Measurements from ENCODE around the gene SORBS2. TPM values are rescaled to one million over a fixed set of nuclear protein-coding genes. Genes with fewer than 3 reads are reported as not detected.

Gene SORBS2
- total and polyA plus RNA-seq, 2 of the 8 experiments (the other 6 are each of a cell fraction or from before 2014, with no cell fraction given): 73.0 to 87.1 TPM

GRCh38 chr4:185847352-185848097, 35.5 kb upstream of the SORBS2 start:
- H3K56ac ChIP-seq (replicated peaks; ENCODE audit: insufficient read length, low read depth, low read length): no peak overlapping the region
- H4K5ac ChIP-seq (ENCODE audit: insufficient read length, low read depth, low read length): no peak overlapping the region
- peak overlapping the region; percentile 68 for H2BK12ac ChIP-seq (ENCODE audit: low read depth, low read length)
- H3K4ac ChIP-seq (replicated peaks; ENCODE audit: insufficient read length, low read depth, low read length): no peak overlapping the region
- no peaks in the 10 kb centered on the region for H3K79me1 ChIP-seq (ENCODE audit: low read depth, low read length)
- peak overlapping the region in 1 of 2 experiments; percentile 34; a peak in 2 of 4 replicates for H3K4me2 ChIP-seq (ENCODE audit: insufficient read depth in 1 of 2, low read depth in 2 of 2, low read length in 2 of 2)
- peaks cover 5% of the 10 kb centered on the region in 2 experiments; a peak in 3 of 4 replicates for H3K9me3 ChIP-seq (ENCODE audit: insufficient read depth in 2 of 2, low read depth in 1 of 2, low read length in 1 of 2)
- peaks cover 3 to 6% (median 5%) of the 10 kb centered on the region in 4 experiments; a peak in 3 of 7 replicates for H3K4me1 ChIP-seq (replicated peaks in 1 of 4; ENCODE audit: control insufficient read depth in 3 of 4, insufficient read depth in 4 of 4, low read length in 3 of 4)
- peak overlapping the region; percentile 79; the same call in 1 of the 2 replicates for H3K18ac ChIP-seq (ENCODE audit: extremely low read depth, low read length)
- H3K4me3 ChIP-seq (ENCODE audit: extremely low read depth in 1 of 4, insufficient read depth in 2 of 4, low read depth in 3 of 4, low read length in 4 of 4): no peak overlapping the region
- peak overlapping the region; percentile 76 for H2BK120ac ChIP-seq (replicated peaks; ENCODE audit: low read depth, low read length)
- TF ChIP-seq, protein P1, sequence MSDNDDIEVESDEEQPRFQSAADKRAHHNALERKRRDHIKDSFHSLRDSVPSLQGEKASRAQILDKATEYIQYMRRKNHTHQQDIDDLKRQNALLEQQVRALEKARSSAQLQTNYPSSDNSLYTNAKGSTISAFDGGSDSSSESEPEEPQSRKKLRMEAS (IDR thresholded peaks at IDR 0.05): 0 out of 2 replicates have a peak, but pooled peaks have one; percentile 17
- TF ChIP-seq CREB1 (IDR thresholded peaks at IDR 0.05): no peak
- TF ChIP-seq TEAD4 (IDR thresholded peaks at IDR 0.05; ENCODE audit: low read depth, low read length): peak; percentile 29; the same call in 1 of the 2 replicates
- TF ChIP-seq CBX5 (IDR thresholded peaks at IDR 0.05; ENCODE audit: low read depth, low read length): no peak
- TF ChIP-seq SP1 (IDR thresholded peaks at IDR 0.05; ENCODE audit: low read depth, low read length): 0 out of 2 replicates have a peak, but pooled peaks have one; percentile 13
- TF ChIP-seq RXRA (IDR thresholded peaks at IDR 0.05; ENCODE audit: insufficient read depth, low read depth, low read length): no peak
- TF ChIP-seq CHD1 (IDR thresholded peaks at IDR 0.05; ENCODE audit: low read depth, low read length): no peak
- no peak for TF ChIP-seq ATF3 (IDR thresholded peaks at IDR 0.05; ENCODE audit: insufficient read depth, low read depth, low read length)
- TF ChIP-seq, protein P2, sequence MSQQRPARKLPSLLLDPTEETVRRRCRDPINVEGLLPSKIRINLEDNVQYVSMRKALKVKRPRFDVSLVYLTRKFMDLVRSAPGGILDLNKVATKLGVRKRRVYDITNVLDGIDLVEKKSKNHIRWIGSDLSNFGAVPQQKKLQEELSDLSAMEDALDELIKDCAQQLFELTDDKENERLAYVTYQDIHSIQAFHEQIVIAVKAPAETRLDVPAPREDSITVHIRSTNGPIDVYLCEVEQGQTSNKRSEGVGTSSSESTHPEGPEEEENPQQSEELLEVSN (IDR thresholded peaks at IDR 0.05): no peak
- no peak for TF ChIP-seq JUND (IDR thresholded peaks at IDR 0.05; ENCODE audit: low read length)
- no peak overlapping the region for H2BK15ac ChIP-seq (ENCODE audit: low read length)
- H4K91ac ChIP-seq (replicated peaks; ENCODE audit: insufficient read length, low read length): peak overlapping the region; percentile 45
- H4K20me1 ChIP-seq (replicated peaks in 1 of 2; ENCODE audit: control insufficient read depth in 1 of 2, insufficient read depth in 2 of 2, low read length in 2 of 2): no peaks in the 10 kb centered on the region
- H3K23ac ChIP-seq (ENCODE audit: insufficient read length): no peak overlapping the region
- 68% methylated on average over 13 of the region's 13 CpGs; no CpG with 5 or more reads in 1 of the 2 experiments for WGBS, 2 experiments (ENCODE audit: extremely low coverage in 1 of 2, insufficient coverage in 1 of 2, insufficient read length in 1 of 2, insufficient replicate concordance in 2 of 2, low coverage in 1 of 2, low lambda C conversion rate in 2 of 2, missing lambda C conversion rate in 1 of 2)
- FAIRE-seq: peak; percentile 84
- DNase-seq (ENCODE audit: low read depth in 1 of 2, low spot score in 2 of 2): no peak
- peak overlapping the region; percentile 25; the same call in 1 of the 2 replicates for H2BK5ac ChIP-seq (ENCODE audit: low read depth, low read length)
- H3K23me2 ChIP-seq (ENCODE audit: low read depth, low read length): no peaks in the 10 kb centered on the region
- peak overlapping the region; percentile 94 for H2BK20ac ChIP-seq (ENCODE audit: low read length)
- ChIA-PET CTCF (ENCODE audit: partially characterized antibody) (interaction anchor here (0.5 to 1.2 kb wide), 3 partner anchors 15 to 212 kb away, joined by 3 read pairs; no protein-coding TSS in a partner anchor), POLR2A (ENCODE audit: partially characterized antibody) (interaction anchor here (0.9 to 3.5 kb wide), 2 partner anchors 9 kb away, joined by 3 to 23 read pairs; no protein-coding TSS in a partner anchor)
- no peak overlapping the region for H3K27ac ChIP-seq (ENCODE audit: low read depth, low read length)
- H3K14ac ChIP-seq (ENCODE audit: insufficient read length): no peak overlapping the region
- H3K79me2 ChIP-seq (ENCODE audit: control insufficient read depth in 1 of 2, insufficient read depth in 2 of 2, low read length in 2 of 2): no peaks in the 10 kb centered on the region
- no peak overlapping the region for H2AK5ac ChIP-seq (ENCODE audit: low read depth, low read length)
- H3K9ac ChIP-seq (replicated peaks in 1 of 4; ENCODE audit: extremely low read depth in 1 of 4, low read depth in 3 of 4, low read length in 3 of 4): no peak overlapping the region; a peak in 1 of 7 replicates
- no peaks in the 10 kb centered on the region for H3K27me3 ChIP-seq (replicated peaks in 1 of 4; ENCODE audit: control insufficient read depth in 3 of 4, extremely low read depth in 1 of 4, insufficient read depth in 3 of 4, low read length in 3 of 4)
- peak overlapping the region; percentile 64 for H2AFZ ChIP-seq (ENCODE audit: low read length)
- H3K36me3 ChIP-seq (ENCODE audit: control insufficient read depth in 2 of 4, insufficient read depth in 4 of 4, low read length in 3 of 4): no peaks in the 10 kb centered on the region; a peak in 3 of 8 replicates
- no peak overlapping the region for H4K8ac ChIP-seq (ENCODE audit: extremely low read depth, insufficient read depth, low read length)
